Activated CD8-positive, alpha-beta T cell treated with anti-CD3 and anti-CD28 coated beads for 36 hours (primary cell): ENCODE results near the gene AGBL1. TPM values are rescaled to one million over a fixed set of nuclear protein-coding genes. Genes with fewer than 3 reads are reported as not detected.
A peak's percentile ranks its signal among the peaks of the same experiment; 100 is the strongest.

Experiments used
- ATAC-seq: fragments of 200-7000 bp; cut with Tn5 transposase; one replicate; pipeline ENCODE4 v1.10.0; 2021; ENCODE audit warnings: mild to moderate bottlenecking, moderate library complexity
- CTCF ChIA-PET: fragments of 350-600 bp; sonication (Branson Sonifier 250); formaldehyde crosslinking; loops from one replicate; lab custom pipeline; 2021; ENCODE audit warnings: antibody characterized with exemption; lab: Charles Lee
- POLR2A ChIA-PET: fragments of 350-600 bp; sonication (Branson Sonifier 250); formaldehyde crosslinking; loops from one replicate; lab custom pipeline; 2021; ENCODE audit warnings: antibody characterized with exemption; lab: Charles Lee
- DNase-seq: peaks from one replicate; pipeline ENCODE4 v3.0.0-alpha.2; 2020
- H3K27ac Mint-ChIP-seq: one replicate; pipeline ENCODE4 v1.8.0; 2021; ENCODE audit warnings: mild to moderate bottlenecking, mixed read lengths
- H3K27me3 Mint-ChIP-seq: one replicate; pipeline ENCODE4 v1.8.0; 2021; ENCODE audit warnings: mixed read lengths
- H3K36me3 Mint-ChIP-seq: one replicate; pipeline ENCODE4 v1.8.0; 2021; ENCODE audit warnings: low read depth, mixed read lengths
- H3K4me1 Mint-ChIP-seq: one replicate; pipeline ENCODE4 v1.8.0; 2021; ENCODE audit warnings: low read depth, mixed read lengths
- H3K4me3 Mint-ChIP-seq: one replicate; pipeline ENCODE4 v1.8.0; 2021; ENCODE audit warnings: mild to moderate bottlenecking, moderate library complexity, mixed read lengths
- H3K9me3 Mint-ChIP-seq: one replicate; pipeline ENCODE4 v1.8.0; 2021; ENCODE audit warnings: mixed read lengths
- intact Hi-C: fragments of 100-400 bp; cut with micrococcal nuclease; formaldehyde crosslinking; loops from one replicate; pipeline ENCODE4 v1.10.0; 2022
- total RNA-seq, 2 experiments: library from RNA; stranded (reverse); gene quantifications; one replicate each; pipeline ENCODE4 v1.2.3, GENCODE V29; 2021
- TF ChIP-seq, protein P1 (sequence below): fragments of 200-600 bp; IDR thresholded peaks from one replicate; pipeline ENCODE4 v1.8.0; 2022; ENCODE audit warnings: antibody characterized with exemption, mild to moderate bottlenecking

Gene AGBL1
- total RNA-seq, 2 experiments from 2014 or later: not detected

DNA sequence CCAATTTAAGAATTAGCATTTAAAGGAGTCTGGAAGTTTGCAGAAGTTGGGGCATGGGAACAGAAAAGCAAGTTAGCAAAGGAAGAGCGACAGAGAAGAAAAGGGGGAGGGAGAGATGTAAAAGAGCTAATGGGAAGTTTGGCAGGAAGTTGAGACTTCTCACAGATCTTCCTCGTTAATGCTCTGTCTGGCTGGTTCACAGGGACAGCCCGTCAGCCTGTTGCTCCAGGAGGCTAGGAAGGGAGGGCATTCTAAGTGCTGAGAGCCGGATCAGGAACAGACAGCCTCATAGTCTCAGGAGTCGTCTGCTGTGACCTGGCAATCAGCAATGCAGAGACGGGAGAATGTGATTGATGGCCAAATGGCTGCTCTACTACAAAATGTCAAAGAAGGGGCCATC, 150.3 kb downstream of the AGBL1 start:
- no peaks in the 10 kb centered on the region for H3K4me1 Mint-ChIP-seq
- TF ChIP-seq, protein P1, sequence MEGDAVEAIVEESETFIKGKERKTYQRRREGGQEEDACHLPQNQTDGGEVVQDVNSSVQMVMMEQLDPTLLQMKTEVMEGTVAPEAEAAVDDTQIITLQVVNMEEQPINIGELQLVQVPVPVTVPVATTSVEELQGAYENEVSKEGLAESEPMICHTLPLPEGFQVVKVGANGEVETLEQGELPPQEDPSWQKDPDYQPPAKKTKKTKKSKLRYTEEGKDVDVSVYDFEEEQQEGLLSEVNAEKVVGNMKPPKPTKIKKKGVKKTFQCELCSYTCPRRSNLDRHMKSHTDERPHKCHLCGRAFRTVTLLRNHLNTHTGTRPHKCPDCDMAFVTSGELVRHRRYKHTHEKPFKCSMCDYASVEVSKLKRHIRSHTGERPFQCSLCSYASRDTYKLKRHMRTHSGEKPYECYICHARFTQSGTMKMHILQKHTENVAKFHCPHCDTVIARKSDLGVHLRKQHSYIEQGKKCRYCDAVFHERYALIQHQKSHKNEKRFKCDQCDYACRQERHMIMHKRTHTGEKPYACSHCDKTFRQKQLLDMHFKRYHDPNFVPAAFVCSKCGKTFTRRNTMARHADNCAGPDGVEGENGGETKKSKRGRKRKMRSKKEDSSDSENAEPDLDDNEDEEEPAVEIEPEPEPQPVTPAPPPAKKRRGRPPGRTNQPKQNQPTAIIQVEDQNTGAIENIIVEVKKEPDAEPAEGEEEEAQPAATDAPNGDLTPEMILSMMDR: no peak
- ATAC-seq: no peak
- H3K27ac Mint-ChIP-seq: no peak overlapping the region
- no peaks in the 10 kb centered on the region for H3K36me3 Mint-ChIP-seq
- H3K9me3 Mint-ChIP-seq: no peaks in the 10 kb centered on the region
- H3K4me3 Mint-ChIP-seq: no peak overlapping the region
- CTCF ChIA-PET: no interaction called here
- intact Hi-C loops: loop anchor here (5.0 kb wide), 1 partner anchor 512 kb away; no protein-coding TSS in a partner anchor
- no peak for DNase-seq
- H3K27me3 Mint-ChIP-seq: peaks cover 21% of the 10 kb centered on the region
- POLR2A ChIA-PET: no interaction called here

DNA sequence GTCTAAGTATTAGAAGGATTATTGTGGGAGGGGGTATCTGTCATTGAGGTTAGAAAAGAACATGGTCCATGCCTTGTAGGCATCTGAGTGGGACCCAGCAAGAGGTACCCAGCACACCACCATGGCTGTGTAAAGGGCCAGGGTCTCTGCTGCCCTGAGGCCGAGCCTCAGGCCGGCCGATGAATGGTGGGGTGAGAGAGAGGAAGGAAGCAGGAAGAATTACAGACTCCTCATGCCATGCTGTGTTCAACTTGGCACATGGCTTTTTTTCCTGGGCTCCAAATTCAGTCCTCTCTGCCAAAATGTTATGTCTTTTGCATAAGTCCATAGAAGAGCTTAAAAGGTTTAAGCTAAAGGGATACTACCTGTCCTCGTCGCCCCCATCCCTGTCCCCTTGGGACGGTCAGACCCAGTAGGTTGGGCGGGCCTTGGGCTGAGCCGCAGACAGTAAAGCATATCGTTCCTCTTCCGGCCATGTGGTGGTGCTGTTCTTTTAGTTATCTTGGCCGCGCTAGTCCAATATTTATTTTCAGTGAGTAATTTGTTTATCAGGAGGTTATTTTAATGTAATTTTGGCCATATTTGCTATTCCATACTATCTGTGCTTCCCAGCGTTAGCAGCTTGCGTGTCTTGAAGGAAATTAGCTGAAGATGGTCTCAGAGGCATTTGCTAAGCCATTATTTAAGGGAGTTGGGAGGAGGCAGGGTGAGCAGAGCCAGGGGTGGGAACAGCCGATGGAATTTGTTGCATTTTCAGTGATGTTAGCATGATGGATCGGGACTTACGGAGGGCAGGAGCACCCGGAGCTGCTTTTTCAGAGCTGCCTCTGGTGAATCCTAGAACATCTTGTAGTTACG, 152.4 kb downstream of the AGBL1 start:
- ATAC-seq (peak; percentile 67), DNase-seq (peak; percentile 45)
- ChIA-PET CTCF (interaction anchor here (0.7 to 1.4 kb wide), 5 partner anchors 8 to 511 kb away, joined by 3 to 8 read pairs (median 4); no protein-coding TSS in a partner anchor), POLR2A (no interaction called here)
- TF ChIP-seq, protein P1: peak; percentile 72
- Mint-ChIP-seq H3K27me3 (peaks cover 23% of the 10 kb centered on the region), H3K36me3 (no peaks in the 10 kb centered on the region), H3K4me1 (no peaks in the 10 kb centered on the region), H3K9me3 (no peaks in the 10 kb centered on the region), H3K4me3 (no peak overlapping the region), H3K27ac (no peak overlapping the region)
- intact Hi-C loops: loop anchor here (5.0 kb wide), 1 partner anchor 510 kb away; no protein-coding TSS in a partner anchor

DNA sequence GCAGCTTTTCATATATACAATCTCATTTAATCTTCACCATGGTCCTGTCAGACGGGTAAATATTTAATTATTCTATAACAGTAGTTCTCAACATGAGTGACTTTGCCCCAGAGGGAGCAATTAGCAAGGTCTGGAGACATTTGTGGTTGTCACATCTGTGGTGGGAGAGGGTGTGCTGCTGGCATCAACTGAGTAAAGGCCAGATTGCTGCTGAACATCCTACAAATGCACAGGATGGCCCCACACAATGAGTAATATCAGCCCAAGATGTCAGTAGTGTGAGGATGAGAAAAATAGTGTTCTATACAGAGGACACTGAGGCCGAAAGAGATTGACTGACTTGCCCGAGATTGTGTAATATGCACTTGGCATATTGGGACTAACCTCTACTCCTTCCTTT, 156.0 kb downstream of the AGBL1 start:
- ChIA-PET POLR2A (no interaction called here), CTCF (no interaction called here)
- H3K36me3 Mint-ChIP-seq: no peaks in the 10 kb centered on the region
- intact Hi-C loops: no loop called here
- H3K9me3 Mint-ChIP-seq: no peaks in the 10 kb centered on the region
- peaks cover 22% of the 10 kb centered on the region for H3K27me3 Mint-ChIP-seq
- H3K4me3 Mint-ChIP-seq: no peak overlapping the region
- H3K27ac Mint-ChIP-seq: no peak overlapping the region
- DNase-seq (no peak), ATAC-seq (no peak)
- TF ChIP-seq, protein P1: no peak
- no peaks in the 10 kb centered on the region for H3K4me1 Mint-ChIP-seq

DNA sequence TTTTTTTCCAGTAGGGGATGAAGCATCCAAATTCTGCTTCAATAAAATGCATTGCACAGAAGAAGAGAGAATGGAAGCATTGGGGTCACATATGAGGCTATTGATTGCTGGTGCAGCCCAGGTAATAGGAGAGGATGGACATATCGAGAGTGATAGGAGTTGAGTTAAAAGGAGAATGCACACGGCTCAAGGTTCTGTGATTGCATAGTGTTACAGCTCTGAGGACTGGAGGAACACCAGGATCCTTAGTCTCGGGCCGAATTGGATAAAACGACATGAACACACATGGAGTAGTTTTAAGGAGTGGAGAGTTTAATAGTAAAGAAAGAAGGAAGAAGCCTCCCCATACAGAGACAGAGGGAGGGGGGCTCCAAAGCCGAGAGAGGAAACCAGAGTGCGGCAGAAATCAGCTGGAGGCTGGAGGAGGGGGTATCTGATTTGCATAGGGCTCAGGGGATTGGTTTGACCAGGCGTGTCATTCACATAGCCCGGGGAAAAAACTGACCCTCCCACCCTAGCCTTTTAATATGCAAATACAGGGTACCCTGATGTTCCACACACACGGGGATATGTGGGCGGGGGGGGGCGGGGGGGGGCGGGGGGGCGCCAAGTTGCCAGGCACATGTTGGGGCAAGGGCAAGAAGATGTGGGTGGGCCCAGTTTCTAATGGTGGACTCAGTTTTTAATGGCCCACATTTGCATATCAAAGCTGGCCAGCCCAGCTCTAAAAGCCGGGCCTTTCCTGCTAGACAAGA, 156.9 kb downstream of the AGBL1 start:
- ATAC-seq: no peak
- H3K9me3 Mint-ChIP-seq: no peaks in the 10 kb centered on the region
- no peak overlapping the region for H3K27ac Mint-ChIP-seq
- ChIA-PET CTCF (no interaction called here), POLR2A (no interaction called here)
- TF ChIP-seq, protein P1: no peak
- H3K4me1 Mint-ChIP-seq: no peaks in the 10 kb centered on the region
- no peak for DNase-seq
- intact Hi-C loops: no loop called here
- H3K36me3 Mint-ChIP-seq: no peaks in the 10 kb centered on the region
- H3K4me3 Mint-ChIP-seq: no peak overlapping the region
- peaks cover 22% of the 10 kb centered on the region for H3K27me3 Mint-ChIP-seq

DNA sequence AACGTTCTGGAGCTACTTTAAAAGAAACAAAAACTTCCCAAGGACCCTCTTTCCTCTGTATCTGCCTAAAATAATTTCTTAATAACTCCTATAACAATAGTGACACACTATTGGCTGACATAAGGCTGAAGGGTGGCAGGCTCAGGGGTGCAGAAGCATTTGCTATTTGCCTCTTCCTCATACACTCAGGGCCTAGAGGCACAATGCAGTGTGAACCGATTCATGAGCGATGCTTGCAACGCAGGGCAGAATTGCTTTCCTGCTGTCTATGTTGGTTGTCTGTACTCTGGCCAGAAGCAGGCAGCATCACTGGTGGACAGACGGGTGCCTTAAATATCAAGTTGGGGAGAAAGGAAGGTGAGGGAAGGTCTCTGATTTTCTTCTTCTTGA, 157.4 kb downstream of the AGBL1 start:
- ChIA-PET POLR2A (no interaction called here), CTCF (no interaction called here)
- H3K9me3 Mint-ChIP-seq: no peaks in the 10 kb centered on the region
- TF ChIP-seq, protein P1: no peak
- intact Hi-C loops: no loop called here
- ATAC-seq: no peak
- H3K36me3 Mint-ChIP-seq: no peaks in the 10 kb centered on the region
- H3K27ac Mint-ChIP-seq: no peak overlapping the region
- H3K27me3 Mint-ChIP-seq: peaks cover 21% of the 10 kb centered on the region
- DNase-seq: no peak
- H3K4me1 Mint-ChIP-seq: no peaks in the 10 kb centered on the region
- H3K4me3 Mint-ChIP-seq: no peak overlapping the region
